Ecto neural progenitor cell (in vitro differentiated cells): ENCODE results near the gene CENPO.
"Not testable (repeated sequence)": the region's sequence is repeated elsewhere in the genome, so short reads cannot be mapped to it uniquely, and the experiment has no call there.

Experiments
- DNase-seq: peaks from one replicate; pipeline ENCODE4 v3.0.0-alpha.2; 2018; ENCODE audit warnings: low spot score

Gene CENPO

GRCh38 chr2:24824071-24824588, 30.9 kb downstream of the CENPO start:
- DNase-seq = peak; percentile 23

GRCh38 chr2:24824966-24825882, 32.0 kb downstream of the CENPO start:
- DNase-seq = peak; percentile 44

- DNase-seq = peak; percentile 36
These were observed 32.9 kb downstream of the CENPO start for GRCh38 chr2:24825883-24826772.

GRCh38 chr2:24826773-24827145, 33.5 kb downstream of the CENPO start:
- peak; percentile 1 for DNase-seq

GRCh38 chr2:24827321-24828237, 34.4 kb downstream of the CENPO start:
- DNase-seq = peak; percentile 80

GRCh38 chr2:24828238-24828996, 35.2 kb downstream of the CENPO start:
- DNase-seq = no peak

GRCh38 chr2:24830351-24830750, 37.1 kb downstream of the CENPO start:
- no peak for DNase-seq

- DNase-seq = no peak
These were observed 37.6 kb downstream of the CENPO start for GRCh38 chr2:24830786-24831185.

- DNase-seq = no peak
These were observed 38.2 kb downstream of the CENPO start for GRCh38 chr2:24831221-24832072.

GRCh38 chr2:24832073-24832461, 38.8 kb downstream of the CENPO start:
- DNase-seq = peak; percentile 67

- peak; percentile 44 for DNase-seq
These were observed 39.3 kb downstream of the CENPO start for GRCh38 chr2:24832521-24832920.

GRCh38 chr2:24832931-24833701, 39.9 kb downstream of the CENPO start:
- peak; percentile 52 for DNase-seq

GRCh38 chr2:24833821-24834732, 40.9 kb downstream of the CENPO start:
- peak; percentile 41 for DNase-seq

- no peak for DNase-seq
These were observed 41.6 kb downstream of the CENPO start for GRCh38 chr2:24834733-24835395.

- not testable (repeated sequence) for DNase-seq
These were observed 42.2 kb downstream of the CENPO start for GRCh38 chr2:24835411-24835810.

- no peak for DNase-seq
These were observed 43.0 kb downstream of the CENPO start for GRCh38 chr2:24836206-24836605.

GRCh38 chr2:24836706-24837105, 43.5 kb downstream of the CENPO start:
- DNase-seq = no peak
